SK-N-MC (cell line): Measurements from ENCODE around the gene KCNK7.

Experiments used
- EZH2 ChIP-seq: fragments of 200-600 bp; sonication (generic); IDR thresholded peaks from one replicate; pipeline ENCODE4 v1.6.1; 2017; ENCODE audit warnings: antibody characterized with exemption
- FOXP2 ChIP-seq: optimal IDR thresholded peaks from 2 replicates; pipeline ENCODE3; 2011; ENCODE audit warnings: mild to moderate bottlenecking, moderate library complexity; ENCODE audit not compliant: insufficient read depth; ENCODE audit errors: extremely low read length, control extremely low read depth
- POLR2AphosphoS5 ChIP-seq: IDR thresholded peaks from 2 replicates; pipeline ENCODE4 v1.6.1; 2012; ENCODE audit warnings: mild to moderate bottlenecking, low read depth, low read length, borderline replicate concordance

- TF ChIP-seq POLR2AphosphoS5 (no peak), EZH2 (no peak), FOXP2 (no peak)
Observed at GRCh38 chr11:65637032-65637557, 41.5 kb upstream of the KCNK7 start.
